SIG-M5 treated with dmso at 0.1 percent for 504 hours (cell line): ENCODE results near the gene KIZ.

Experiments used
- DNase-seq: peaks from one replicate; lab custom pipeline; 2025; ENCODE audit not compliant: unreplicated experiment; lab: John Stamatoyannopoulos, UW

KIZ gene

DNA sequence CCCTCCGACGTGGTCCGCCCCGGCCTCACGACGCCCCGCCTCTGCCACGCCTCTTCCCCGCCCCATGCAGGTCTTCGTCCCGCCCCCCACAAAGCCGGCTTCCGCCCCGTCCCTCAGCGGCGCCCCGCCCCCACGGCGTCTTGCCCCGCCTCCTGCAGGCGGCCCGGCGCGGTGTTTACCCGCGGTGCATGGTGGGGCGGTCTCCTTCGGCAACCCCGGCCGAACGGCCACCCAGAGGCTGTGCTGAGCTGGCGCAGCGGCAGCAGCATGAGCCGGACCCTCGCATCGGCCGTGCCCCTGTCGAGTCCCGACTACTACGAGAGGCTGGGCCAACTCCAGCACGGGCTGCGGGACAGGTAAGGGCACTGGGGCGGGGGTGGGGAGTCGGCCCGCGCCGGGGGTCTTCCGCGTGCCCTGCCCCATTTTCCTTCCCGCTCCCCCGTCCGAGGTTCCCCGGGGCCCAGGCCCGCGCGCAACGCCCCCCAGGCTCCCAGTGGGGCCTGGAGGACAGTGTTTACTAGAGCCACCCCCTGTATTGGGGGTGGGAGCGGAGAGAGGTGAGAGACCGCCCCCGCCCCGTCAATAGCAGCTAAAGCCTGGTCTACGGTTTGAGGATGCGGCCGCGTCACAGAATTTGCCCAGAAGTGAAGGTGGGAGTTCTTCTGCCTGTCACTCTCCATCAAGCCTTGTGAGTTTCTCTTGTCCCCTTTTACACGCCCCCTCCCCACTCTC is at the start of gene KIZ:
Gene KIZ, plus strand, starts transcription at position 234 of the 732 bp plus-strand sequence. Its CDS starts 34 bp downstream, at position 268.
- peak; percentile 92 for DNase-seq

DNA sequence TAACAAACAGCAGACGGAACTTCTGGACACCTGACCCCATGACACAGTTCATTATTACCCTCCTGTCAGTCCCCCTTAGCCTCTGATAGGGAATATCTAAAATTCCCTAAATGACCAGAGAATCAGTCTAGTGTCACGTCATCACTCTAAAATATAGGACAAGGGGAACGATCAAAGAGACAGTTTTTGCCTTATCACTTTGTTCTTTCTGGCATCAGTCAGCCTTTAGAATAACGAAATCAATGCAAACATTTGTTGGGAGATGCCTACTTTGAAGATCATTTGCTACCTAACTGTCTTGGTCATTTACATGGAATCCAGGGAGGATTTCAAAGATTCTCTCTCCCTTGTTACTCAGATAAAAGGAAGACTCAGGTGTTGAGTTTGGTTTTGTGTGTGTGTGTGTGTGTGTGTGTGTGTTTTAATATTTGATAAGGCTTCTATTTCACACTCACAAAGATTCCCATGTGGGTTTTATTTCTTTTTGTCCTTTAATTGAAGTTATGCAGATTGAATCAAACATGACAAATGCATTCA is 48.0 kb upstream of the KIZ start:
- DNase-seq, result no peak

GRCh38 chr20:21082584-21082983 is 43.3 kb upstream of the KIZ start:
- DNase-seq, result no peak

- no peak for DNase-seq
These were observed 42.0 kb upstream of the KIZ start for GRCh38 chr20:21083825-21084325.

DNA sequence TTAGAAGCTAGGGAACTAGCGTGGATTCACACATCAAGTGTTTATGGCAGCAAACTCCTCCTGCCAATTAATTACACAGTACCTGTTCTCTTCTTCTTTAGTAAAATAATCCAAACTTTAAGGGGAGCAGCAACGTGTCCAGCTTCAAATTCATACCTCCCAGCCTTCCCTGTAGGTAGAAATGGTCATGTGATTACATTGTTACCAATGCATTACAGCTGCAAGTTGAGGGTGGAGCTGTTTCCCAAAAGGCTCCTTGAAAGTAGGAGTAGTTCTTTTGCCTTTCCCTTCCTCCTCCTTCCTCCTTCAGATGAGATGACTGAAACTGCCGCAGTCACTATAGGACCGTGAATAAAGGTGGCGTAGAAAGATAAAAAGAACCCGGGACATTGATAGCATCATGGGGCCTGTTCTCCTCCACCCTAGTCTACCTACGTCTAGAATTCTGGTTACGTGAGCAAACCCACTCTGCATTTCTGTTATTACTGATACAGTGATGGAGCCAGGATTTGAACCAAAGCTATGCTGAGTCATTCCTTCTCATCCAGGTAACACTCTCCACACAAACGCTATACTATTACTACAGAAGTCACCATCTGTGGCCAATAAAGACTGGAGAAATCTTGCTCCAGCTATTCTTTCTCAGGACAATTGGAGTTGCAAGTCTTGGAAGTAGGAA is 37.9 kb upstream of the KIZ start:
- DNase-seq, result no peak

DNA sequence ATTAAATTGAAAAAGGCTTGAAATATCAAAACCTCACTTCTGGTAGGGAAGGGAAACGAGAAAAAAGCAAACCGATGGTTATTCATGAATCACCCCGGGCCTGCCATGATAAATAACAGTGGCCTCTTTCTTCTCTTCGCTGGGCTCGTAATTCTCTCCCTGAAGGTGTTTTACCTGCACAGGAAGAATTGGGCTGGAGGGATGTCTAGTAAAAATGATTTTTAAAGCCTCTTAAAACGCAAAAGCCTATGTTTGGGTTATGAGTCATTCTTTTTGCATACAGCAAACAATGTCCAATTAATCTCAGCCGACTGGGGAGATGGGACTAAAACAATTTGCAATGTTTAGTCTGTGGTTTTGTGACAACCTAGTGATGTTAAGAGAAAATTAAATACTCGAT is 36.5 kb upstream of the KIZ start:
- DNase-seq, result peak; percentile 22

DNA sequence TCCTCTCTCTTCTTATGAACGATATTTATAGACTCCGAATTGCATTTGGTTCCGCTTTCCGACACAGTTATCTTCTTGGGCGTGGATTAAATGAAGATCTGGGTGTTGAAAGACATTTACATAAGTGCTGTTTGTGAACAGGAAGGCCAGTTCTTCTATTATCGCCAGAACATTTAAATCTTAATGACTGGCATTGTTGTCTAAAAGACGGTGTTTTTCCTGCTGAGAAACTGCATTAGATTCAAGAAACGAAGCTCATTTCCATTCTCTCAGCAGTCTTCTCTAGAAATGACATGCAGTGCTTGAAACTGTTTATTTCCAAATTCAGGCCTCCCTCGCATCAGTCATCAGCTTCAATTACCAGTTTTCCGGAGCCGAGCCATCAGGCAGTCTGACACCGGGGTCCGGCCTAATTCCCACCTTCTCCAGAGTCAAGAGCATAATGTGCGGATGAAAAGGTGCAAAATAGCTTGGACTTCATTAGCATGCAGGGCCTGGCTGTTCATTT is 35.7 kb upstream of the KIZ start:
- peak; percentile 98 for DNase-seq

DNA sequence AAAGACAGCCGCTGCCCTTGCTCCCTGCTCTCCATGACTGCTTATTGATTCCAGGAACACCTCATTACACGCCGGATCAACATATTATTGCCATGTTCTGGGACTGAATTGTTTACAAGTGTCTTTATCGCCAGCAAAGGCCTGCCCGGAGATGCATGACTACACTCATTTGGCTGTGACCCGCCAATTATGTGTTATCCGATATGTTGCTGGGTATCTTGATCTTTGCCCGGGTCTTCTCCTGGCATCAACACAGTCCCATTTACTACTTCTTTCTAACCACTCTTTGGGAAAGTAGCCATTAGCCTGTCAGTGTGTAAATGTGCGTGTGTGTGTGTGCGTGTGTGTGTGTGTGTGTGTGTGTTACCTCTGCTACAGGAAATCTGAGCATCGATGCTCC is 35.2 kb upstream of the KIZ start:
- DNase-seq, result no peak

DNA sequence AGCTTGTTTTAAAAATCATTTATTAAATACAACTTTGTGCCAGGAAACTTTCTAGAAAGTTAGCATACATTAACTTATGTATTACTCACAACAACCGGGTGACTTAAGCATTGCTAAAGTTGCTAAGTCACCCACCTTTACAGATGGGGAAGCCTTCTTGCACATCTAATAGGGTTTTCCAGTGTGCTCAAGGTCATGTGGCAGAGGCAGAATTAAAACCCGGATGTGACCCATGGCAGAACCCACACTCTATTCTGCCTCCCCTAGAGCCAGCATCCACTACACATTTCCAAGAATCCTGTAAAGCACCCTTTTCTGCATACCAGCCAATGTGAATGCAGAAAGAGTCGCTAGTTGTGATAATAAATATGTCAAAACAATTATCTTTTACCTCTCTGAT is 33.1 kb upstream of the KIZ start:
- DNase-seq, result peak; percentile 13

- DNase-seq, result peak; percentile 86
These were observed 29.4 kb upstream of the KIZ start for GRCh38 chr20:21096321-21097043.

GRCh38 chr20:21099751-21100577 is 25.9 kb upstream of the KIZ start:
- peak; percentile 96 for DNase-seq

DNA sequence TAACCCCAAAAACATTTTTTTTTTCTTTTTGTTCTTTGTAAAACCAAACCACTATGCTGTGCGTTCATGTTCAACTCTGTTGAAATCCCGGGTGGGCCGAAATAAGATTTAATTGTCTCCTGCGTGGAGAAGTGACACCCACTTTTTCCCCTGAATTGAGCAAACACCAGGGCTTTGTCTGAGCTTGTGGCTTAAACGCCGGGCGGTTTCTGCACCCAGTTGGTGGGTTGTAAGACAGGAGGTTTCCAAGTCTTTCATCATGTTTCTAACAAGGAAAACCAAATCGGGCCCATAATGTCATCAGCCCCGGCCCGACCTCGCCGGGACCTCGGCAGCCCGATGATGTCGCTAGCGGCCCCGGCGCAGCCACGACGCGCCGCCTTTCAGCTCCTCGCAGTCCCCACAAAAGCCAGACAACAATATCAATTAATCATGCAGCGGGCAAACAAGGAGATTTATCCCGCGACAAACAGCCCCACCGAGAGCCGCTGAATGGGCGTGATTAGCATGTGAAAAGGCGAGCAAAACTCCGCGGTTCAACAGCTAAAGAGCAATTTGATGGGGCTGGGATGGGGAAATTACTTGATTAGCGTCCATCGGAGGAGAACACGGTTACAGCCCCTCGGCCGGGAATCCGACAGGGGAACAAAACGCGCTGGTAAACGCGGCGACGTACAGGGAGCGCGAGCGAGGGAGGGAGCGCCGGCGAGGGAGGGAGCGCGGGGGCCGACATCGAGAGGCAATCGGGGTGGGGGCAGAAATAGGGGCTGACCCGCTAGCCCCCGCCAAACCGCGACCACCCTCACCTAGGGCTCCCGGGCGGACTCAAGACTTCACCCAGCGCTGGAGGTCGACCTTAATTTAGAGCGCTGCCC is 25.1 kb upstream of the KIZ start:
- DNase-seq, result peak; percentile 96

DNA sequence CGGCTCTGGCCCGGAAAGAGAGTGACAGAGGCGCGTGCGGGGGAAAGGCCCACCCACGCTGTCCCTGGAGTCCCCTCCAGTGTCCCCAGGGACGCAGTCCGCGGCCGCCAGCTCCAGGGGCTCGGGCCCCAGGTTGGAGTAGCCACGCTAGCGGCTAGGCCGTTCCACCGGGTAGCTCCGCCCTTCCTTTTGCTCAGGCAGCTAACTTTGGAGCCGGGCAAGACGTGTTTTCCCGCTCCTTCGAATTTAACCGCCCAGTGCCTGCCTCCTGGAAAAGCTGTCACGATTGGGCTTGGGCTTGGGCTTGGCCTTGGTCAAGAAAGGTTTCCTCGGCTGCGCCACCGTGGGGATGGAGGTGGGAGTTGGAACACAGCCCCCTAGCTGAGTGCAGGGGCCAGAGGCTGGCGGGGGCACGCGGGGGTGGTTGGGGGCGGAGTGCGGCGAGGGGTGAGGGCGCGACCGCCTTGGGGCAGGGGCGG is 24.4 kb upstream of the KIZ start:
- DNase-seq, result no peak

DNA sequence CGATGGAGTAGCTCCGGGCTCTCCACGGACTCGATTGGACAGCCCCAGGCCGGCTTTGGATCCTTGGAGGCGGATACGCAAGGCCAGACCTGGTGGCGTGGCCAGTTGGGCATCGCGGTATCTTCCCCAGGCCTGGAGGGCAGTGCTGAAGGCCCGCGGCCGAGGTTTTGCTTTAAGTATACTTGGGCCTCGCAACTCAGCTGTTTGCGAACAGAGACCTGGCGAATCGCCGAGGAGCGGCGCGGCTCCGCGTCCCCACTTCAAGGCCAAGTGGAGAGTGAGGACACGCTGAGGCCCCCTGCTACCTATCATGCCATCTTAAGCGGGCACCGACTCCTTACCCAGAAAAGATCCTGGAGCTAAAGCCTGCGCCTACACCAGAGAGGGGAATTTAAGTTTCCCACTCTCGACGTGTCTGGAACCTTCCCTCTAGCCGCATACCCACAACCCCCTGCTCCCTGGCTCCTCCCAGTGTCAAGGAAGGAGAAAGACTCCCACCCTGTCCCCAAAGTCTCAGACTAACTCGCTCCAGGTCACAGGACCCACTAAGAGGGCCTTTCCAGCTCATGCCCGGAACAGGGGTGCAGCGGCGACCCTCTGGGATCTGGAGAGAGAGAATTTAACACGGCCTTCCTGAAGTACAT is 23.8 kb upstream of the KIZ start:
- no peak for DNase-seq

DNA sequence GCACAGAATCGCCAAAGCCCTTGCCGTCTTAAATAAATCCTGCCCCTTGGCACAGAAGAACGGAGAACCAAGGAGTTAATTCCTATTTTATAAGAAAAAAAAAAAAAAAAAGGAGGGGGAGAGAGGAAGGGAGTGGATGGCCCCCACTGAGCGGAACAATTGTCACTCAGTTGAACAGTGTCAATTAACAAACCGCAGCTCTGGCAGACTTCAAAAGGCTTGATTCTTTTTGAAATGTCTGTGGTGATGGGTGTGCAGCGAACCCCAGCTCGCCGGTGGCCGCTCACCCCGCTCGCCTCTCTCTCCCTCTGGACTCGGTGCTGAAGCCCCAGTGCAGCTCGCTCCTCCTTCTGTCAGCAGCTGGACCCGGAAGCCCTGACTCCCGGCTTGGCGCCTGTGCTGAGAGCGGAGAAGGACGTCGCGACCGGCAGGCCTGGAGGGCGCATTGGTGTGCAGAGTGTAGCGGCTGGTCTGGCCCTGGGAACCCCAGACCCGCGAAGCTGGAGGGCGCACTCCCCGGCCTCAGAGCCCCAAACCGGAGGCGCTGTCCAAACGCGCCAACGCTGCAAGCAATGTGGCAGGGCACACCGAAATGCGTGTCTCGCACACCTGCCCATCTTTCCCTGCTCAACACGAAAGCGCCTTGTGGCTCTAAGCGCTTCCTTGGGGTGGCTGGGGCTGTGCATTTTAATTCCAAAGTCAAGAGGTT is 23.1 kb upstream of the KIZ start:
- DNase-seq, result no peak

GRCh38 chr20:21103582-21104465 is 22.1 kb upstream of the KIZ start:
- DNase-seq, result no peak

DNA sequence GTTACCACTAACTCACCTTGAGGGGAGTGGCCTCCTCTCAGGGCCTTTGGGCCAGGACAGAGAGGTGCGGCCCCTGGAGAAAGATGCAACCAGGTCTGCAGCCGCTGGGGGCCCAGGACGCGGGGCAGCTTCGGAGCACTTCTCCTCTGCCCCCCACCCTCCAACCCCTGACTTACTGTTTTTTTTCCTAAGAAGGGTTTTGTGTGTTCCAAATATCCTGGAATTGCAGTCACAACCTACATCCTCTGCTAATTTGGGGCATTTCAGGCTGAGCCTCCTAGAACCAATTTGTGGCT is 21.5 kb upstream of the KIZ start:
- no peak for DNase-seq
